K562 (cell line): ENCODE results near the gene ARAF. TPM values are rescaled to one million over a fixed set of nuclear protein-coding genes. Genes with fewer than 3 reads are reported as not detected.
A peak's percentile ranks its signal among the peaks of the same experiment; 100 is the strongest.

Experiments used
- ATAC-seq: fragments of 200-7000 bp; cut with Tn5 transposase; 3 replicates; pipeline ENCODE4 v1.9.1; 2020; ENCODE audit warnings: moderate library complexity
- BruUV-seq: library from RNA; stranded (reverse); fragments of 400-500 nt; replicated peaks from 2 replicates; lab custom pipeline; 2021; lab: Mats Ljungman, UMichigan
- CTCF ChIA-PET: fragments of 300-600 bp; formaldehyde crosslinking; extraction: SDS; loops from one replicate; lab custom pipeline; 2021; ENCODE audit warnings: low intra/inter-chr PET ratio; lab: Yijun Ruan, JAX
- POLR2A ChIA-PET: fragments of 300-600, 350-650 bp; sonication (Branson Sonifier 250); formaldehyde crosslinking; extraction: SDS; loops from one replicate; lab custom pipeline; 2021; ENCODE audit warnings: antibody characterized with exemption, inconsistent platforms; lab: Yijun Ruan, JAX
- DNase-seq, 4 experiments: peaks; one replicate each; pipeline versions ENCODE4 v3.0.0 to v3.0.0-alpha.2; 2011 to 2018; ENCODE audit warnings: low spot score in 3 of 4, mixed read lengths in 3 of 4; ENCODE audit errors: extremely low read depth in 1 of 4
- FAIRE-seq: peaks from 2 replicates; lab custom pipeline; 2011; peaks lifted over from hg19 to GRCh38; lab: Jason Lieb, UNC
- H2AFZ ChIP-seq: 2 replicates; pipeline ENCODE4 v1.6.0; 2011; ENCODE audit warnings: low read depth, low read length, control low read depth, inconsistent platforms
- H3K27ac ChIP-seq: fragments of 200-600 bp; 3 replicates; pipeline ENCODE4 v1.8.0; 2011; ENCODE audit warnings: low read depth, mild to moderate bottlenecking, control low read depth, inconsistent platforms, low read length, moderate library complexity, mixed read lengths; ENCODE audit errors: extremely low read depth
- H3K27me3 ChIP-seq, 2 experiments: fragments of 300-600 bp in 1 of 2; 2 replicates in 1 of 2; 3 replicates in 1 of 2; pipeline versions ENCODE4 v1.6.0 to v1.8.0; 2011; ENCODE audit warnings: inconsistent platforms in 2 of 2, low read length in 2 of 2, mild to moderate bottlenecking in 1 of 2, mixed read lengths in 1 of 2, moderate library complexity in 1 of 2; ENCODE audit not compliant: control insufficient read depth in 2 of 2, insufficient read depth in 2 of 2
- H3K36me3 ChIP-seq: fragments of 300-600 bp; 3 replicates; pipeline ENCODE4 v1.8.0; 2011; ENCODE audit warnings: mild to moderate bottlenecking, low read length, inconsistent platforms; ENCODE audit not compliant: control insufficient read depth, insufficient read depth
- H3K4me1 ChIP-seq, 2 experiments: fragments of 200-600 bp in 1 of 2; replicated peaks in 1 of 2; 2 replicates in 1 of 2; 3 replicates in 1 of 2; pipeline versions ENCODE4 v1.5.1 to v1.8.0; 2011; ENCODE audit warnings: inconsistent platforms in 2 of 2, low read length in 2 of 2, mild to moderate bottlenecking in 1 of 2, mixed read lengths in 1 of 2, moderate library complexity in 1 of 2; ENCODE audit not compliant: control insufficient read depth in 2 of 2, insufficient read depth in 2 of 2
- H3K4me2 ChIP-seq: 2 replicates; pipeline ENCODE4 v1.6.1; 2011; ENCODE audit warnings: low read length, control low read depth, inconsistent platforms, mixed read lengths; ENCODE audit not compliant: insufficient read depth
- H3K4me3 ChIP-seq: fragments of 200-600 bp; sonication (generic), shearing (Covaris generic); 2 replicates; pipeline ENCODE4 v1.5.1; 2016; ENCODE audit warnings: control low read depth, inconsistent platforms
- H3K79me2 ChIP-seq: fragments of 200-600 bp; 3 replicates; pipeline ENCODE4 v1.8.0; 2011; ENCODE audit warnings: low read length, inconsistent platforms; ENCODE audit not compliant: control insufficient read depth, insufficient read depth
- H3K9ac ChIP-seq, 2 experiments: 2 replicates each; pipeline versions ENCODE4 v1.6.0 to v1.6.1; 2011; ENCODE audit warnings: low read depth in 2 of 2, low read length in 2 of 2, control low read depth in 1 of 2, inconsistent platforms in 1 of 2, mild to moderate bottlenecking in 1 of 2, mixed read lengths in 1 of 2; ENCODE audit not compliant: insufficient read depth in 1 of 2
- H3K9me1 ChIP-seq: one replicate; pipeline ENCODE4 v1.6.0; 2011; ENCODE audit warnings: inconsistent platforms, mild to moderate bottlenecking, low read length, moderate library complexity; ENCODE audit not compliant: control insufficient read depth, insufficient read depth
- H3K9me3 ChIP-seq: replicated peaks from 2 replicates; pipeline ENCODE4 v1.5.1; 2011; ENCODE audit warnings: low read depth, low read length, inconsistent platforms; ENCODE audit not compliant: control insufficient read depth, insufficient read depth
- H4K20me1 ChIP-seq: replicated peaks from 2 replicates; pipeline ENCODE4 v1.6.1; 2011; ENCODE audit warnings: low read length, inconsistent platforms, mixed read lengths; ENCODE audit not compliant: control insufficient read depth, insufficient read depth
- FOXP1 ChIP-seq: sonication (generic); formaldehyde crosslinking; IDR thresholded peaks from 2 replicates; pipeline ENCODE4 v1.8.0; 2022; ENCODE audit warnings: mild to moderate bottlenecking, missing genetic modification reagents
- HNRNPL ChIP-seq: fragments of 200-400 bp; formaldehyde crosslinking; IDR thresholded peaks from 2 replicates; pipeline ENCODE4 v1.6.1; 2017; ENCODE audit warnings: low read depth, mild to moderate bottlenecking, low read length
- MLLT1 ChIP-seq, 2 experiments: fragments of 450-650 bp; IDR thresholded peaks; 2 replicates each; pipeline ENCODE4 v1.6.1; 2016
- POLR2G ChIP-seq: fragments of 200-400 bp; formaldehyde crosslinking; IDR thresholded peaks from 2 replicates; pipeline ENCODE4 v1.6.1; 2017; ENCODE audit warnings: low read depth, mild to moderate bottlenecking, antibody characterized with exemption, low read length, moderate library complexity
- SMARCC2 ChIP-seq: fragments of 450-650 bp; IDR thresholded peaks from 2 replicates; pipeline ENCODE4 v1.6.1; 2017; ENCODE audit warnings: antibody characterized with exemption, moderate library complexity, mild to moderate bottlenecking, low read depth
- TAF15 ChIP-seq: fragments of 200-400 bp; formaldehyde crosslinking; IDR thresholded peaks from 2 replicates; pipeline ENCODE4 v1.6.1; 2017; ENCODE audit warnings: mild to moderate bottlenecking, low read depth, low read length, moderate library complexity
- TAF9B ChIP-seq: fragments of 450-650 bp; IDR thresholded peaks from 2 replicates; pipeline ENCODE4 v1.6.1; 2018; ENCODE audit warnings: mild to moderate bottlenecking; ENCODE audit not compliant: partially characterized antibody
- ZBTB33 ChIP-seq: sonication (generic); formaldehyde crosslinking; IDR thresholded peaks from 2 replicates; pipeline ENCODE4 v1.8.1; 2023; ENCODE audit warnings: mild to moderate bottlenecking, missing genetic modification reagents
- ZBTB7A ChIP-seq: IDR thresholded peaks from 2 replicates; pipeline ENCODE4 v1.6.1; 2011; ENCODE audit warnings: low read depth, mild to moderate bottlenecking, low read length, moderate library complexity, borderline replicate concordance; ENCODE audit not compliant: control insufficient read depth
- ZNF146 ChIP-seq: IDR thresholded peaks from one replicate; pipeline ENCODE4 v1.6.1; 2018; ENCODE audit warnings: missing compliant biosample characterization; ENCODE audit not compliant: unreplicated experiment
- WGBS: fragments of 100-300 bp; shearing (Covaris generic); methylation state at CpG from one replicate; pipeline ENCODE4 v1.1.6; 2016; ENCODE audit warnings: low coverage, mixed read lengths; ENCODE audit not compliant: insufficient coverage; ENCODE audit errors: missing lambda C conversion rate; 5-methylcytosine and 5-hydroxymethylcytosine counted together
- in situ Hi-C: fragments of 300-500 bp; cut with MboI; formaldehyde crosslinking; loops from 4 replicates; pipeline ENCODE4 v1.15.0; 2018; ENCODE audit warnings: inconsistent platforms, mixed read lengths
- intact Hi-C: fragments of 100-400 bp; cut with micrococcal nuclease; formaldehyde crosslinking; loops from 2 replicates; pipeline ENCODE4 v1.14.2; 2022
- polyA plus RNA-seq, 8 experiments: library from polyadenylated mRNA; depleted of rRNA in 4 of 8; stranded (reverse) in 5 of 8; unstranded in 3 of 8; fragments of >200 nt; fragmentation: Nextera tagmentation in 2 of 8; fragmentation: Illumina TruSeq in 1 of 8; extraction: Ambion mirVana in 2 of 8; extraction: Trizol in 1 of 8; gene quantifications; 2 replicates each; pipeline versions ENCODE4 v1.2.1 to v1.2.3, GENCODE V29; 2011 to 2014; ENCODE audit warnings: inconsistent platforms in 1 of 8, missing spikeins in 1 of 8
- total RNA-seq, 7 experiments: library from RNA; depleted of rRNA in 6 of 7; stranded (reverse); fragments of >200 nt in 6 of 7; fragmentation: Illumina TruSeq in 2 of 7; extraction: Trizol in 2 of 7; gene quantifications; 2 replicates each; pipeline versions ENCODE4 v1.2.1 to v1.2.3, GENCODE V29; 2011 to 2021; ENCODE audit warnings: low replicate concordance in 1 of 7

Gene ARAF
- total and polyA plus RNA-seq, 9 of the 15 experiments (the other 6 are each of a cell fraction or from before 2014, with no cell fraction given), result 5.5 to 70.0 (median 29.4) TPM

GRCh38 chrX:47574076-47574546 is 13.1 kb downstream of the ARAF start:
- in situ Hi-C loops, result no loop called here
- H4K20me1 ChIP-seq, result no peaks in the 10 kb centered on the region
- peaks cover 30% of the 10 kb centered on the region; the same call in 2 of the 3 replicates for H3K36me3 ChIP-seq
- H3K4me1 ChIP-seq, result peaks cover 5 to 45% of the 10 kb centered on the region in 2 experiments; a peak in 3 of 5 replicates
- H3K4me2 ChIP-seq, result no peak overlapping the region
- no peak for ATAC-seq
- H3K4me3 ChIP-seq, result no peak overlapping the region
- no peaks in the 10 kb centered on the region for H3K27me3 ChIP-seq
- DNase-seq, result no peak
- 100% methylated on average over 1 of the region's 41 CpGs for WGBS
- no peak overlapping the region for H3K27ac ChIP-seq
- no peak for FAIRE-seq
- intact Hi-C loops, result no loop called here
- no TSS peak for BruUV-seq
- ChIA-PET CTCF (no interaction called here), POLR2A (interaction anchor here (0.6 to 1.3 kb wide), 3 partner anchors 8 to 69 kb away, joined by 3 to 6 read pairs (median 4); partner anchors contain the start of gene TIMP1)
- H3K9ac ChIP-seq, result no peak overlapping the region
- no peaks in the 10 kb centered on the region for H3K9me1 ChIP-seq
- TF ChIP-seq TAF9B, result no peak
- no peak for TF ChIP-seq TAF15
- TF ChIP-seq POLR2G, result peak; percentile 52
- no peak for TF ChIP-seq FOXP1 (CRISPR knock-in tag)
- peak; percentile 89 for TF ChIP-seq ZBTB33 (CRISPR knock-in tag)
- peak; percentile 41; the same call in 1 of the 2 replicates for TF ChIP-seq ZBTB7A
- TF ChIP-seq SMARCC2, result no peak
- TF ChIP-seq ZNF146 (CRISPR knock-in tag), result no peak
- no peak for TF ChIP-seq MLLT1 (IDR thresholded peaks at IDR 0.05)
- TF ChIP-seq HNRNPL, result no peak
- H3K9me3 ChIP-seq, result no peaks in the 10 kb centered on the region
- H3K79me2 ChIP-seq, result no peaks in the 10 kb centered on the region
- no peak overlapping the region for H2AFZ ChIP-seq
